Hepatocyte (in vitro differentiated cells): ENCODE measurements around the gene PCDHA10. TPM values are rescaled to one million over a fixed set of nuclear protein-coding genes. Genes with fewer than 3 reads are reported as not detected.
"Not testable (repeated sequence)": the region's sequence is repeated elsewhere in the genome, so short reads cannot be mapped to it uniquely, and the experiment has no call there.

Experiments
- DNase-seq: peaks from one replicate; pipeline ENCODE4 v3.0.0-alpha.2; 2016; ENCODE audit warnings: low spot score
- H2AFZ ChIP-seq: fragments of 200-600 bp; sonication (generic); 2 replicates; pipeline ENCODE4 v1.6.0; 2016; ENCODE audit warnings: antibody characterized with exemption, mild to moderate bottlenecking
- H3K27ac ChIP-seq: fragments of 200-600 bp; sonication (generic); 2 replicates; pipeline ENCODE4 v1.5.1; 2016; ENCODE audit warnings: mild to moderate bottlenecking
- H3K27me3 ChIP-seq: fragments of 200-600 bp; sonication (generic); 2 replicates; pipeline ENCODE4 v1.6.1; 2016
- H3K36me3 ChIP-seq: fragments of 200-600 bp; sonication (generic); replicated peaks from 2 replicates; pipeline ENCODE4 v1.5.1; 2016; ENCODE audit warnings: low read depth; ENCODE audit not compliant: insufficient read depth
- H3K4me1 ChIP-seq: fragments of 200-600 bp; sonication (generic); 2 replicates; pipeline ENCODE4 v1.5.1; 2016; ENCODE audit warnings: mild to moderate bottlenecking, moderate library complexity; ENCODE audit not compliant: insufficient read depth
- H3K4me2 ChIP-seq: fragments of 200-600 bp; sonication (generic); 2 replicates; pipeline ENCODE4 v1.6.0; 2016
- H3K4me3 ChIP-seq: fragments of 200-600 bp; sonication (generic); 2 replicates; pipeline ENCODE4 v1.5.1; 2016; ENCODE audit warnings: mild to moderate bottlenecking
- H3K79me2 ChIP-seq: fragments of 200-600 bp; sonication (generic); 2 replicates; pipeline ENCODE4 v1.6.0; 2017; ENCODE audit warnings: mild to moderate bottlenecking
- H3K9me2 ChIP-seq: fragments of 200-600 bp; sonication (generic); replicated peaks from 2 replicates; pipeline ENCODE4 v1.6.0; 2017; ENCODE audit warnings: mild to moderate bottlenecking; ENCODE audit not compliant: insufficient read depth
- H3K9me3 ChIP-seq: fragments of 200-600 bp; sonication (generic); 2 replicates; pipeline ENCODE4 v1.5.1; 2016; ENCODE audit warnings: low read depth, mild to moderate bottlenecking
- H4K20me1 ChIP-seq: fragments of 200-600 bp; sonication (generic); 2 replicates; pipeline ENCODE4 v1.6.0; 2016; ENCODE audit warnings: mild to moderate bottlenecking; ENCODE audit not compliant: insufficient read depth, poor library complexity, severe bottlenecking
- CTCF ChIP-seq: fragments of 200-600 bp; sonication (generic); IDR thresholded peaks from 2 replicates; pipeline ENCODE4 v1.5.1; 2016; ENCODE audit warnings: antibody characterized with exemption, mild to moderate bottlenecking; ENCODE audit not compliant: poor library complexity
- EZH2 ChIP-seq: fragments of 200-600 bp; sonication (generic); IDR thresholded peaks from 2 replicates; pipeline ENCODE4 v1.6.1; 2016; ENCODE audit warnings: antibody characterized with exemption, mild to moderate bottlenecking, borderline replicate concordance
- EZH2phosphoT487 ChIP-seq: fragments of 200-600 bp; sonication (generic); IDR thresholded peaks from one replicate; pipeline ENCODE4 v1.6.1; 2018; ENCODE audit warnings: antibody characterized with exemption, mild to moderate bottlenecking, low read depth, moderate library complexity; ENCODE audit not compliant: unreplicated experiment, severe bottlenecking
- WGBS: methylation state at CpG from one replicate; pipeline ENCODE4 v1.1.6; 2016; ENCODE audit warnings: low lambda C conversion rate; ENCODE audit errors: missing lambda C conversion rate; 5-methylcytosine and 5-hydroxymethylcytosine counted together
- polyA plus RNA-seq: library from polyadenylated mRNA; unstranded; fragments of >200 nt; fragmentation: Nextera tagmentation; extraction: Ambion mirVana; gene quantifications from 2 replicates; pipeline ENCODE4 v1.2.1, GENCODE V29; 2016
- total RNA-seq: library from RNA; depleted of rRNA; stranded (reverse); fragments of >200 nt; gene quantifications from 2 replicates; pipeline ENCODE4 v1.2.3, GENCODE V29; 2014

PCDHA10 gene
- total and polyA plus RNA-seq, 2 experiments from 2014 or later: 7.7 to 9.7 TPM

- Histone ChIP-seq H3K9me3 (peaks cover 47% of the 10 kb centered on the region), H3K4me3 (no peak overlapping the region), H3K36me3 (no peaks in the 10 kb centered on the region), H3K9me2 (no peaks in the 10 kb centered on the region), H3K27me3 (no peaks in the 10 kb centered on the region), H3K79me2 (no peaks in the 10 kb centered on the region), H4K20me1 (no peaks in the 10 kb centered on the region), H3K4me2 (no peak overlapping the region), H2AFZ (no peak overlapping the region), H3K27ac (no peak overlapping the region), H3K4me1 (no peaks in the 10 kb centered on the region)
- no peak for TF ChIP-seq CTCF
- no peak for TF ChIP-seq EZH2
- no peak for TF ChIP-seq EZH2phosphoT487
- WGBS: 98% methylated on average over 37 of the region's 38 CpGs
- DNase-seq: no peak
Observed at GRCh38 chr5:140823475-140823874, 32.2 kb upstream of the PCDHA10 start.

- H3K9me3 ChIP-seq: peaks cover 43% of the 10 kb centered on the region
- H2AFZ ChIP-seq: no peak within 1 kb of the TSS
- no peaks in the 10 kb centered on the region for H3K4me1 ChIP-seq
- TF ChIP-seq EZH2 (no peak), CTCF (no peak), EZH2phosphoT487 (no peak)
- H3K79me2 ChIP-seq: no peaks in the 10 kb centered on the region
- WGBS: 97% methylated on average over 27 of the region's 27 CpGs
- no peaks in the 10 kb centered on the region for H4K20me1 ChIP-seq
- H3K9me2 ChIP-seq: no peaks in the 10 kb centered on the region
- no peaks in the 10 kb centered on the region for H3K27me3 ChIP-seq
- no peak within 1 kb of the TSS for H3K4me2 ChIP-seq
- no peak within 1 kb of the TSS for H3K4me3 ChIP-seq
- DNase-seq: no peak
- no peak within 1 kb of the TSS for H3K27ac ChIP-seq
- peaks cover 4% of the 10 kb centered on the region for H3K36me3 ChIP-seq
Observed at GRCh38 chr5:140827704-140828361, 27.9 kb upstream of the PCDHA10 start, which contains the start of gene PCDHA6. Gene PCDHA6 (plus strand): TSS chr5:140827960. CDS start chr5:140828092, 132 bp downstream.

GRCh38 chr5:140828362-140828737, 27.3 kb upstream of the PCDHA10 start:
- H4K20me1 ChIP-seq: no peaks in the 10 kb centered on the region
- H3K27ac ChIP-seq: no peak overlapping the region
- H3K27me3 ChIP-seq: no peaks in the 10 kb centered on the region
- H2AFZ ChIP-seq: no peak overlapping the region
- DNase-seq: no peak
- peaks cover 5% of the 10 kb centered on the region for H3K36me3 ChIP-seq
- 95% methylated on average over 18 of the region's 18 CpGs for WGBS
- no peaks in the 10 kb centered on the region for H3K79me2 ChIP-seq
- no peaks in the 10 kb centered on the region for H3K9me2 ChIP-seq
- H3K9me3 ChIP-seq: peaks cover 47% of the 10 kb centered on the region
- H3K4me3 ChIP-seq: no peak overlapping the region
- TF ChIP-seq EZH2: no peak
- TF ChIP-seq EZH2phosphoT487: no peak
- TF ChIP-seq CTCF: no peak
- no peak overlapping the region for H3K4me2 ChIP-seq
- H3K4me1 ChIP-seq: no peaks in the 10 kb centered on the region

GRCh38 chr5:140829511-140830501, 25.9 kb upstream of the PCDHA10 start:
- H3K4me2 ChIP-seq, H4K20me1 ChIP-seq, H3K27me3 ChIP-seq, H3K36me3 ChIP-seq, H3K4me1 ChIP-seq, H3K9me2 ChIP-seq, H3K4me3 ChIP-seq, H2AFZ ChIP-seq, H3K27ac ChIP-seq, DNase-seq, H3K79me2 ChIP-seq: not testable (repeated sequence)
- WGBS: over 99% methylated on average over 91 of the region's 106 CpGs
- H3K9me3 ChIP-seq: peaks cover 47% of the 10 kb centered on the region
